Smooth muscle cell (in vitro differentiated cells): ENCODE measurements around the gene TPRA1. TPM values are rescaled to one million over a fixed set of nuclear protein-coding genes. Genes with fewer than 3 reads are reported as not detected.

ENCODE experiments used
- DNase-seq: peaks from one replicate; lab custom pipeline; 2025; ENCODE audit not compliant: unreplicated experiment; lab: John Stamatoyannopoulos, UW
- H2AFZ ChIP-seq: fragments of 200-600 bp; sonication (generic); 2 replicates; pipeline ENCODE4 v1.6.0; 2016; ENCODE audit warnings: antibody characterized with exemption, low read depth, mild to moderate bottlenecking
- H3F3A ChIP-seq: fragments of 200-600 bp; sonication (generic); 2 replicates; pipeline ENCODE4 v1.6.0; 2017; ENCODE audit warnings: antibody characterized with exemption, low read depth
- H3K27ac ChIP-seq: fragments of 200-600 bp; sonication (generic); 2 replicates; pipeline ENCODE4 v1.5.1; 2016; ENCODE audit warnings: low read depth, mild to moderate bottlenecking
- H3K27me3 ChIP-seq: fragments of 200-600 bp; sonication (generic); 2 replicates; pipeline ENCODE4 v1.6.1; 2016; ENCODE audit warnings: low read depth, mild to moderate bottlenecking
- H3K36me3 ChIP-seq: fragments of 200-600 bp; sonication (generic); 2 replicates; pipeline ENCODE4 v1.5.1; 2016; ENCODE audit warnings: low read depth
- H3K4me1 ChIP-seq: fragments of 200-600 bp; sonication (generic); 2 replicates; pipeline ENCODE4 v1.5.1; 2016; ENCODE audit warnings: low read depth
- H3K4me2 ChIP-seq: fragments of 200-600 bp; sonication (generic); 2 replicates; pipeline ENCODE4 v1.6.0; 2016; ENCODE audit warnings: mild to moderate bottlenecking
- H3K4me3 ChIP-seq: fragments of 200-600 bp; sonication (generic); 2 replicates; pipeline ENCODE4 v1.5.1; 2016; ENCODE audit warnings: mild to moderate bottlenecking
- H3K79me2 ChIP-seq: fragments of 200-600 bp; sonication (generic); 2 replicates; pipeline ENCODE4 v1.6.0; 2016; ENCODE audit warnings: low read depth, mild to moderate bottlenecking
- H3K9ac ChIP-seq: fragments of 200-600 bp; sonication (generic); 2 replicates; pipeline ENCODE4 v1.6.0; 2016; ENCODE audit warnings: low read depth
- H3K9me3 ChIP-seq: fragments of 200-600 bp; sonication (generic); replicated peaks from 2 replicates; pipeline ENCODE4 v1.5.1; 2016; ENCODE audit warnings: low read depth
- H4K20me1 ChIP-seq: fragments of 200-600 bp; sonication (generic); 2 replicates; pipeline ENCODE4 v1.6.0; 2016; ENCODE audit warnings: low read depth
- WGBS: methylation state at CpG from one replicate; pipeline ENCODE4 v1.1.7; 2016; ENCODE audit warnings: low lambda C conversion rate; 5-methylcytosine and 5-hydroxymethylcytosine counted together
- polyA plus RNA-seq: library from polyadenylated mRNA; unstranded; fragments of >200 nt; fragmentation: Nextera tagmentation; extraction: Ambion mirVana; gene quantifications from 2 replicates; pipeline ENCODE4 v1.2.1, GENCODE V29; 2016
- total RNA-seq: library from RNA; depleted of rRNA; stranded (reverse); fragments of >200 nt; gene quantifications from 2 replicates; pipeline ENCODE4 v1.2.3, GENCODE V29; 2014
- TF ChIP-seq, protein P1 (sequence below): fragments of 200-600 bp; sonication (generic); IDR thresholded peaks from 2 replicates; pipeline ENCODE4 v1.5.1; 2017; ENCODE audit warnings: borderline replicate concordance, mild to moderate bottlenecking, antibody characterized with exemption; ENCODE audit not compliant: insufficient read depth, poor library complexity, severe bottlenecking

The TPRA1 gene
- total and polyA plus RNA-seq, 2 experiments from 2014 or later: 25.9 to 43.5 TPM

DNA sequence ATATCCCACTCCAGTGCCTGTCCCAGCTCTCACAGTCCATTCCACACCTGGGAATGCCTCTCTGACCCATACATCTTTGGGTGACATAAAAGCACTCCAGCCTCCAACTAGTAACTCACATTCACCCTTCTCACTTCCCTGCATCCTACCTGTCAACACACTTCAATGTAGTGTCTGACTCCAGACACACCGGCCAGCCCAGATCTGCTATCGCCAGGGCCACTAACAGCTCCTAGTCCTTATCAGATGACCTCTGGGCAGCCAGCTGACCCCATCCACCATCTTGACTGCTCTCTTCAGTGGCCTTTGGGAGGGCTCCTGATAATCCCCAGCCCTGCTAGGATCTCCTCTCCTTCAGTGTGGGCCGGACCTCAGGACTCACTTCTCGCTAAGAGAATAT lies 4.8 kb upstream of the TPRA1 start:
- Histone ChIP-seq H3K27ac (no peak overlapping the region), H3K79me2 (no peaks in the 10 kb centered on the region), H3K4me2 (no peak overlapping the region), H2AFZ (no peak overlapping the region), H4K20me1 (no peaks in the 10 kb centered on the region), H3K4me3 (no peak overlapping the region), H3K36me3 (no peaks in the 10 kb centered on the region), H3K4me1 (peaks cover 19% of the 10 kb centered on the region), H3K9me3 (no peaks in the 10 kb centered on the region), H3K9ac (no peak overlapping the region), H3F3A (peaks cover 3% of the 10 kb centered on the region), H3K27me3 (no peaks in the 10 kb centered on the region)
- 71% methylated on average over 4 of the region's 4 CpGs for WGBS
- no peak for DNase-seq
- TF ChIP-seq, protein P1, sequence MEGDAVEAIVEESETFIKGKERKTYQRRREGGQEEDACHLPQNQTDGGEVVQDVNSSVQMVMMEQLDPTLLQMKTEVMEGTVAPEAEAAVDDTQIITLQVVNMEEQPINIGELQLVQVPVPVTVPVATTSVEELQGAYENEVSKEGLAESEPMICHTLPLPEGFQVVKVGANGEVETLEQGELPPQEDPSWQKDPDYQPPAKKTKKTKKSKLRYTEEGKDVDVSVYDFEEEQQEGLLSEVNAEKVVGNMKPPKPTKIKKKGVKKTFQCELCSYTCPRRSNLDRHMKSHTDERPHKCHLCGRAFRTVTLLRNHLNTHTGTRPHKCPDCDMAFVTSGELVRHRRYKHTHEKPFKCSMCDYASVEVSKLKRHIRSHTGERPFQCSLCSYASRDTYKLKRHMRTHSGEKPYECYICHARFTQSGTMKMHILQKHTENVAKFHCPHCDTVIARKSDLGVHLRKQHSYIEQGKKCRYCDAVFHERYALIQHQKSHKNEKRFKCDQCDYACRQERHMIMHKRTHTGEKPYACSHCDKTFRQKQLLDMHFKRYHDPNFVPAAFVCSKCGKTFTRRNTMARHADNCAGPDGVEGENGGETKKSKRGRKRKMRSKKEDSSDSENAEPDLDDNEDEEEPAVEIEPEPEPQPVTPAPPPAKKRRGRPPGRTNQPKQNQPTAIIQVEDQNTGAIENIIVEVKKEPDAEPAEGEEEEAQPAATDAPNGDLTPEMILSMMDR: no peak

DNA sequence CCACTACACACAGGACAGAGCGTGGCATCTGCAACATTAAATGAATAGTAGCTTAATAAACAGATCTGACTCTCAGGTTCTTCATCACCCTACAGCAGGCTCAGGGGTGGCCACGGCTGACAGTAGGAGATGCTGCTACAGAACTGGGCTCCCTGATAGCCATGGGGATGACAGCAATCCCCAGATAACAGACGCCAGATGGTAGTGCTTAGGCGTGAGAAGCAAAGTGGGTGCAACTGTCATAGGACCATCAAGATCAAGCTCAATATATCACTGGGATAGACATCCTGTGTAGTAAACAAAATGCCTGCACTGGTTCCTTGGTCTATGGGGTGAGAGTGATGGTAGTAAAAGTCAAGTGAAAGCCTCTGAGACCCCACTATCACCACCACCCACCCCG lies 2.6 kb upstream of the TPRA1 start:
- no peaks in the 10 kb centered on the region for H3K36me3 ChIP-seq
- H3F3A ChIP-seq: peaks cover 3% of the 10 kb centered on the region
- 87% methylated on average over 5 of the region's 5 CpGs for WGBS

DNA sequence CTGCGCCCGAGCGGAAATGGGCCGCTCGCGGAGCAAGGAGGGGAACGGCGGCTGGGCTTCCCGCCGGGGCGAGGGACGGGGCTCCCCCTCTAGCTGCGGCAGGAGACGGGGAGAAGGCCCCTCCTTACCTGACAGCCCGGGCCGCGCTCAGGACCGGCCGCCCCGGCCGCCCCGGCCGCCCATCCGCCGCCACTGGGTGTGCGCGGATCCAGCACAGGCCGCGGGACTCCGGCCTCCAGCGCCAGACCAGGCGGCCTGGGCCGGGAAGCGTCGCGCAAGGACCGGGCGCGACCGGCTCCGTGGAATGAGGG lies 296 bp downstream of the TPRA1 start:
- no peaks in the 10 kb centered on the region for H3K9me3 ChIP-seq
- H3K27me3 ChIP-seq: no peaks in the 10 kb centered on the region
- peak overlapping the region; percentile 85 for H3K27ac ChIP-seq
- peaks cover 46% of the 10 kb centered on the region for H4K20me1 ChIP-seq
- H3K4me1 ChIP-seq: peaks cover 14% of the 10 kb centered on the region
- H3K9ac ChIP-seq: peak overlapping the region; percentile 80
- H2AFZ ChIP-seq: peak overlapping the region; percentile 77
- H3F3A ChIP-seq: no peaks in the 10 kb centered on the region
- 0% methylated on average over 22 of the region's 41 CpGs for WGBS
- no peaks in the 10 kb centered on the region for H3K36me3 ChIP-seq
- peaks cover 48% of the 10 kb centered on the region for H3K79me2 ChIP-seq
- H3K4me3 ChIP-seq: peak overlapping the region; percentile 90
- DNase-seq: no peak
- H3K4me2 ChIP-seq: peak overlapping the region; percentile 87
- TF ChIP-seq, protein P1: no peak

More for the DNA sequence above, 2.6 kb upstream of the TPRA1 start:
- TF ChIP-seq, protein P1: no peak
- H3K9ac ChIP-seq: no peak overlapping the region
- H3K9me3 ChIP-seq: no peaks in the 10 kb centered on the region
- H3K79me2 ChIP-seq: peaks cover 19% of the 10 kb centered on the region
- peaks cover 14% of the 10 kb centered on the region for H3K4me1 ChIP-seq
- H2AFZ ChIP-seq: no peak overlapping the region
- H3K27me3 ChIP-seq: no peaks in the 10 kb centered on the region
- H3K4me2 ChIP-seq: no peak overlapping the region
- H3K27ac ChIP-seq: no peak overlapping the region
- H3K4me3 ChIP-seq: no peak overlapping the region
- no peak for DNase-seq
- peaks cover 17% of the 10 kb centered on the region for H4K20me1 ChIP-seq

DNA sequence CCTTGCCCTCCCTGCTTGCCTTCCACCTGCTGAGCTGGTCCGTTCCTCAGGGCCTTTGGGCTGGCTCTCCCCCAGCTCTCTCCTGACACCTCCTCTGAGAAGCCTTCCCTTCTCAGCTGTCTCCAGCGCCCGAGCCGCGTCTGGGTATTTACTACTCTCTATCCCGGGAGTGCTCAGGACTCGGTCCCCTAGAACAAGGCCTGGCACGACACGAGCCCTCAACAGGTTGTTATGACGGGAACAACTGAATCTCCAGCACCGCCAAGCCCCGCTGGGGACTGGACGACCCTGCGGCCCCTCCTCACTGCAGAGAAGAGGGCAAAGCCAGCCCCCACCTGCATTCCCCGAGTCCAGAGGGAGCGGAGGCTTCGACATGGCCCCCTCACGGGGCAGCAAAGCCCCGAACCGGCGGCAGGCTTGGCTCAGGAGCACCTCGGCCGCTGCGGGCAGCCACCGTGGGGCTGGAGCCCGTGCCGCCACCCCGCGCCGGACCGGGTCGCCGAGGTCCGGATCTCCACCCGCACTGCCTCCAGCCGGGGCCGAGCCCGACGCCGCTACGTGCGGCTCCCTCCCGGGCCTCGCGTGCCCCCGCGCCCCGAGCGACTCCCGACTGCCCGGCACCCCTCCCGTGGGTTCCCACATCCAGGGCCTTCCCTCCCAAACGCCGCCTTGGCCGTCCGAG lies 792 bp downstream of the TPRA1 start:
- Histone ChIP-seq H3K4me3 (peak overlapping the region; percentile 90), H4K20me1 (peaks cover 51% of the 10 kb centered on the region), H3K27me3 (no peaks in the 10 kb centered on the region), H3K27ac (peak overlapping the region; percentile 85), H3K4me1 (peaks cover 14% of the 10 kb centered on the region), H2AFZ (peak overlapping the region; percentile 77), H3K4me2 (peak overlapping the region; percentile 87), H3K36me3 (no peaks in the 10 kb centered on the region), H3K9me3 (no peaks in the 10 kb centered on the region), H3K9ac (peak overlapping the region; percentile 80), H3K79me2 (peaks cover 53% of the 10 kb centered on the region), H3F3A (no peaks in the 10 kb centered on the region)
- DNase-seq: peak; percentile 46
- WGBS: 1% methylated on average over 49 of the region's 56 CpGs
- TF ChIP-seq, protein P1: no peak
